ENCODE data around the gene PODXL2.

GRCh38 chr3:127670229-127670559 lies 41.2 kb downstream of the PODXL2 start:
- TF ChIP-seq REST (IDR thresholded peaks at IDR 0.05; ENCODE audit: unreplicated experiment) (no peak), JUNB (IDR thresholded peaks at IDR 0.05; ENCODE audit: unreplicated experiment) (no peak), EZH2 (IDR thresholded peaks at IDR 0.05; ENCODE audit: low read depth, unreplicated experiment) (no peak), POLR2AphosphoS5 (IDR thresholded peaks at IDR 0.05; ENCODE audit: low read depth) (no peak), EZH2phosphoT487 (IDR thresholded peaks at IDR 0.05; ENCODE audit: unreplicated experiment) (no peak), CTCF (conservative IDR thresholded peaks at IDR 0.05; ENCODE audit: low read depth in 2 of 2) (no peak)
